Measurements from ENCODE around the gene MT1HL1.

MT1HL1 gene

GRCh38 chr1:236966636-236967035, 37.6 kb downstream of the MT1HL1 start:
- DNase-seq, result no peak

- DNase-seq, result no peak
These were observed 40.3 kb downstream of the MT1HL1 start for GRCh38 chr1:236963920-236964319.

GRCh38 chr1:236959112-236959511, 45.1 kb downstream of the MT1HL1 start:
- no peak for DNase-seq

- DNase-seq, result no peak
These were observed 47.0 kb downstream of the MT1HL1 start for GRCh38 chr1:236957235-236957634.
